ENCODE measurements around the gene ZFYVE1. TPM values are rescaled to one million over a fixed set of nuclear protein-coding genes. Genes with fewer than 3 reads are reported as not detected.

Gene ZFYVE1
- total RNA-seq, 1 experiment from 2014 or later, result 3.8 TPM

- no peak for DNase-seq (ENCODE audit: low read depth)
These were observed 105.5 kb downstream of the ZFYVE1 start for GRCh38 chr14:72921396-72921795.

GRCh38 chr14:72920008-72920407, 106.9 kb downstream of the ZFYVE1 start:
- DNase-seq (ENCODE audit: low read depth), result no peak

Other genes starting within 250 kb of the ZFYVE1 start
- gene DPF3, start 133.0 kb downstream of the ZFYVE1 start, total RNA-seq (2014; rRNA removed; shearing (Covaris generic)), result 5.0 and 6.4 TPM in 2 replicates
- gene DCAF4, start 100.6 kb downstream of the ZFYVE1 start, total RNA-seq (2014; rRNA removed; shearing (Covaris generic)), result 19.8 and 33.4 TPM in 2 replicates
- gene RBM25, start 31.4 kb upstream of the ZFYVE1 start, total RNA-seq (2014; rRNA removed; shearing (Covaris generic)), result 57.4 and 58.1 TPM in 2 replicates
- 24.1 and 27.2 TPM in 2 replicates for gene PSEN1, start 109.4 kb upstream of the ZFYVE1 start, total RNA-seq (2014; rRNA removed; shearing (Covaris generic))
- 1.7 and 7.0 TPM in 2 replicates for gene PAPLN, start 210.4 kb upstream of the ZFYVE1 start, total RNA-seq (2014; rRNA removed; shearing (Covaris generic))